GM18519 (cell line): ENCODE data around the gene ZYG11A.

ENCODE experiments used
- ATAC-seq: cut with Tn5 transposase; IDR thresholded peaks from one replicate; pipeline ENCODE4 v1.9.1; 2021; ENCODE audit warnings: mild to moderate bottlenecking, moderate library complexity; ENCODE audit not compliant: unreplicated experiment, low FRiP score

The ZYG11A gene

GRCh38 chr1:52916241-52916975 is 73.8 kb downstream of the ZYG11A start:
- ATAC-seq = no peak

- ATAC-seq = no peak
Observed at GRCh38 chr1:52917156-52917555, 74.6 kb downstream of the ZYG11A start.

GRCh38 chr1:52917581-52917980 is 75.0 kb downstream of the ZYG11A start:
- ATAC-seq = no peak

GRCh38 chr1:52918201-52918600 is 75.6 kb downstream of the ZYG11A start:
- no peak for ATAC-seq

- no peak for ATAC-seq
Observed at GRCh38 chr1:52919051-52919722, 76.6 kb downstream of the ZYG11A start.

GRCh38 chr1:52919723-52920483 is 77.3 kb downstream of the ZYG11A start:
- no peak for ATAC-seq

- no peak for ATAC-seq
Observed at GRCh38 chr1:52920791-52921291, 78.3 kb downstream of the ZYG11A start.

GRCh38 chr1:52925571-52926005 is 83.0 kb downstream of the ZYG11A start:
- no peak for ATAC-seq

- ATAC-seq = no peak
Observed at GRCh38 chr1:52926864-52927211, 84.3 kb downstream of the ZYG11A start.

GRCh38 chr1:52927212-52928014 is 84.9 kb downstream of the ZYG11A start, which contains the start of gene SCP2:
Gene SCP2 (plus strand): TSS chr1:52927276. CDS start chr1:52927397, 121 bp downstream.
- no peak for ATAC-seq

- no peak for ATAC-seq
Observed at GRCh38 chr1:52928015-52928404, 85.5 kb downstream of the ZYG11A start.

- ATAC-seq = no peak
Observed at GRCh38 chr1:52929019-52929418, 86.5 kb downstream of the ZYG11A start.

- no peak for ATAC-seq
Observed at GRCh38 chr1:52937433-52938182, 95.0 kb downstream of the ZYG11A start.

GRCh38 chr1:52938183-52938451 is 95.6 kb downstream of the ZYG11A start:
- ATAC-seq = no peak

GRCh38 chr1:52943876-52944416 is 101.4 kb downstream of the ZYG11A start:
- no peak for ATAC-seq

GRCh38 chr1:52944566-52944965 is 102.0 kb downstream of the ZYG11A start:
- no peak for ATAC-seq
